ENCODE results near the gene RMRP.
"Not testable (repeated sequence)": the region's sequence is repeated elsewhere in the genome, so short reads cannot be mapped to it uniquely, and the experiment has no call there.

The RMRP gene

GRCh38 chr9:35664531-35665470 is 7.0 kb upstream of the RMRP start, which contains the start of gene ARHGEF39:
ARHGEF39 (minus strand) TSS chr9:35665195; CDS start chr9:35665169, 26 bp downstream.
- peak; percentile 65 for DNase-seq

DNA sequence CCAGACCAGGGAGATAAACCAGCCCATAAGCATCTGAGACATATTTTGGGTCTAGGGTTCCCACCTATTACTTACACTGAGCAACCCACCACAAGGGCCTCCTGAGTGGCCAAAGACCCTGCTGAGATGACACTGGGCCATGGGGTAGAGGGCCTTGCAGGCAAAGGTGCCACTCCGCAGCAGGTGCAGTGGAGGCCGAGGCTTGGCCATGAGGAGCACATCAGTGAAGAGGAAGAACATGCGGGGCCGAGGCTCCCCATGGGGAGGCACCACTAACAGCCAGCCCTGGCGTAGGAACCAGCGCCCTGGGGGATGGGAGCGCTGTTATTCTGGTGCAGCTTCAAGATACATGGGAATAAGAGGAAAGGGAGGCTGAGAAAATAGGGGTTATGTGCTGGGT is 4.6 kb upstream of the RMRP start:
- no peak for DNase-seq

DNA sequence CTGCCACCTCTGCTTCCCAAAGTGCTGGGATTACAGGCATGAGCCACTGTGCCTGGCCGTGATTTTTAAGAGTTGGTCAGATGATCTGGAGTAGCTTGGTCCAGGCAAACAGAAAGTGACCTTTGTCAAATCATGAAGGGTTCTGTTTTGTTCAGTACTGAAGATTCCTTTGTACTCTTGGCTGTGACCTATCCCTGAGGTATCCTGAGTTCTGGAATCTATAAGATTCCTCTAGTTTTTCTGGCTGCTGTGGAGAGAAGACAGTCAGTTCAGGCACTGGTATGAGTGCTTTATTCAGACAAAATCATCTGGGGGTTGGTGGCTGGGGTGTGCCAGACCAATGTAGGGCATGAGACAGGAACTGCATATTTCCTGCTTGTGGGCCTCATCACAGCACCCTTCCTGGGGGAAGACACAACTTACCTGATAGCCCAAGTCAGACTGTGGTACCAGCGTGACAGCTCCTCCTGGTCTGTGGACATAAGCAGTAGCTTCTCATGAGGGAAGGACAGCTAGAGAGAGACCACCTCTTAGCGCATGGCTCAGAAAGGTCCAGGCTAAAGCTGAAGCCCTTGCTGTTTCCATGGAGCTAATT is 4.0 kb upstream of the RMRP start:
- DNase-seq, result no peak

DNA sequence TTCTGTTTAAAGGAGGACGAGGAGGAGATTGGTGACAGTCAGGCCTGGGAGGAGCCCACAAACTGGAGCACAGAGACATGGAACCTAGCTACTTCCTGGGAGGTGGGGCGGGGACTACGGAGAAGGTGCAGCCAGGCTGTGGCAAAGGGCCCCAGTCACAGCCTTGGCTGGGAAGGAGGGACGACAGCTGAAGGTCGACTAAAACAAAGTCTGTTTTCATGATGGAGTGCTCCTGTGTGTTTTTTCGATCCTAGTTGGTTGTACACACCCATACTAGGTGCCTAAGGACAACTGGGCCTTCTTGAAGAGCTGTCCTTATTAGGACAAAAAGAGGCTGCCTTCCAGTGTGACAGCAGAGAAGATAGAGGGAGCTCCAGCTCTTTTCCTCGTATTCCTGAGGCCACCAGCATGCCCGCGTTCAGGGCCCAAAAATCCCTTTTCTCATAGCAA is 3.2 kb upstream of the RMRP start:
- no peak for DNase-seq

DNA sequence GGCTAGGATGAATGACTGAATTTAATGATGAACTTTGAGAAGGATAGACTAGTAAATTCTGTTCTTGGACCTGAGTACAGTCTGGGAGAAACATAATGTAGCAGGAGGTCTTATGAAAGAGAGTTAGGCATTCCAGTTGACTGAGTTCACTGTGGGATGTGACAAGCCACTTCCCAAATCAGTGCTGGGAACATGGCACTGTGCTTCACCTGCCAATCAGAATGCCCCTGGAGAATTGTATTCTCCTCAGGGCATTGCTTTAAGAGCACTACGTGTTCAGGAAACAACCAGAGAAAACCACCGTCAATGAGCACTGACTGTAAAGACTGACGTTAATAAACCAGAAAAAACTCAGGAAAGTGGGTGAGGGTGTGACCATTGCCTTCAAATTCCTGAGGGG is 1.5 kb upstream of the RMRP start:
- DNase-seq, result no peak

GRCh38 chr9:35658968-35659220 is 1.1 kb upstream of the RMRP start:
- DNase-seq, result no peak

GRCh38 chr9:35658137-35658967 is 533 bp upstream of the RMRP start, which contains the start of gene CCDC107:
CCDC107 (plus strand) TSS chr9:35658292; CDS start chr9:35658380, 88 bp downstream.
- peak; percentile 73 for DNase-seq

GRCh38 chr9:35656831-35657545 is 831 bp downstream of the RMRP start:
- no peak for DNase-seq

GRCh38 chr9:35656348-35656747 is 1.5 kb downstream of the RMRP start:
- DNase-seq, result no peak

- no peak for DNase-seq
Observed at GRCh38 chr9:35653611-35654010, 4.2 kb downstream of the RMRP start.

GRCh38 chr9:35652829-35653209 is 5.0 kb downstream of the RMRP start:
- no peak for DNase-seq

- no peak for DNase-seq
Observed at GRCh38 chr9:35651956-35652828, 5.6 kb downstream of the RMRP start.

DNA sequence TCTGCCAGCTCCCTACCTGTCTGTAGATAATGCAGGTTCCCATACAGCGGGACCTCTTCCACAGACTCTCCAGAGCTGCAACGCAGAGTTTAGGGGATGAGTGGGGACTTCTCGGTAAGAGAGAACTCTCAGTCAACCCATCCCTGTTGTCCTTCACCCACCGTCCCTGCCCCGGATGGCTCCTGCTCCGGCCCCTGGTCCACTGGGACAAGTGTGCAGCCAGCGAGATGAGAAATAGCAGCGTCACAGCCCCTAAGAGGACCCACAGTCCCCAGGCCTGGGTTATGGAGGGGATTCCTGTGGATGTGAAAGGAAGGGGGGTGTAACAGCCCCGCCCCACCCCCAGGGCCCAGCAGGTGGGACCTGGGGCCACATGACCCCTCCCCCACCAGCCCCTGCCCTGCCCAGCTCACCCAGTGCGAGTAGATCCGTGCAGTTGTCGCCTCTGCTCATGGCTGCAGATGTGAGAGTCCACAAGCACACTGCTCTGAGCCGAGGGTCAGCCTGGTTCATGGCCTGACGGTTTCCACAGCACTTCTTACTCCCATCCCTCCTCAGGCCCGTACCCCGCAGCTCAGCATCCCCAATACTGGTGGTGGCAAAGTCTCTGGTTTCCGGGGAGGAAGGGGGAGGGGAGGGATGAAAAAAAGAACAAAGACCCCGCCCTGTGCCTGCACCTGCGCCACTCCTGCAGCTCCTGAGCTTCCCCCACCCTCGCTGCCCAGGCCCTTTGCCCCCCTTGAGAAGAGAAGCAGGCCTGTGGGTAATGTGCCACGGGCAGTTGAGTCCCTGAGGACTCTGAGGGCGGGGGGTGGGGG is 7.3 kb downstream of the RMRP start, which contains the start of gene SIT1:
SIT1 (minus strand) TSS at position 591 of the 818 bp plus-strand sequence; CDS start at position 513, 78 bp downstream.
- DNase-seq, result no peak

DNA sequence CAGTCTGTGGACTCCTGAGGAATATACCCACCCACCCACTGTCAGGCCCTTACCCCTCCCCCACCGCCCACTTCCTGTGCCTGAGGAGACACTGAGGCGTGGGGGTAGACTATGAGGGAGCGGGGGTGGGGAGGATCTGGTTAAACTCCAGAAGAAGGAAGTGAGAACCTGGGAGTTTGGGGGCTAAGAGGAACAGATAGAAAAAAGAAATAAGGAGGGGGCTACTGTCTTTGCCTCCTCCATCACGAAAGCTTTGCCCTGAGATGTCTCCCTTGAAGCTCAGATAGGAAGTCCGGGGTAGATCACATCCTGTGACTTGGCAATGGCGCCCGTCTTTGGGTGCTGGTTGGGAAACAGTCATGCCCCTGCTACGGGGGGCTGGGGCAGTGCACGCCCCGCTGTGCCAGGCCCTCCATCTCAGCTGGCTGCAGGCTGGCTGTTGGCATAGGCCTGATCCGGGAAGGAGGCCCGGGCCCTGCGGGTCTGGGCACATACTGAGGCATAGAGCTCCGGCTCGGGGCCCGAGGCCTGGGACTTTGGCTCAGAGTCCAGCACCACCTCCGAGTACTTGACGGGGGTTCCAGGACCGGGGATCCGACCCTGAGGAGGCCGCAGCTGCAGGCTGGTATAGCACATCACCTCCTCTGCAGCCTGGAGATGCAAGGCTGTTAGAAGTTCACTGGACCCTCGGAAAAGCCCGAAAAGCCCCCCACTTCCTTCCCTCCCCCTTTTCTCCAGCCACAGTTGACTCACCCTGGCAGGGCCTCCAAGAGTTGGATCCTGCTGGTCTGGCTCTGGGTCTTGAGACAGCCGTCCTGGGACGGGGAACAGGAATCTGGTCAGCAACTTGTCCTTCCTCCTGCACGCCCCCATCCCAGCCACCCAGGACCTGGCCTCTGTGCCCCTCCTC is 8.1 kb downstream of the RMRP start:
- DNase-seq, result peak; percentile 36

DNA sequence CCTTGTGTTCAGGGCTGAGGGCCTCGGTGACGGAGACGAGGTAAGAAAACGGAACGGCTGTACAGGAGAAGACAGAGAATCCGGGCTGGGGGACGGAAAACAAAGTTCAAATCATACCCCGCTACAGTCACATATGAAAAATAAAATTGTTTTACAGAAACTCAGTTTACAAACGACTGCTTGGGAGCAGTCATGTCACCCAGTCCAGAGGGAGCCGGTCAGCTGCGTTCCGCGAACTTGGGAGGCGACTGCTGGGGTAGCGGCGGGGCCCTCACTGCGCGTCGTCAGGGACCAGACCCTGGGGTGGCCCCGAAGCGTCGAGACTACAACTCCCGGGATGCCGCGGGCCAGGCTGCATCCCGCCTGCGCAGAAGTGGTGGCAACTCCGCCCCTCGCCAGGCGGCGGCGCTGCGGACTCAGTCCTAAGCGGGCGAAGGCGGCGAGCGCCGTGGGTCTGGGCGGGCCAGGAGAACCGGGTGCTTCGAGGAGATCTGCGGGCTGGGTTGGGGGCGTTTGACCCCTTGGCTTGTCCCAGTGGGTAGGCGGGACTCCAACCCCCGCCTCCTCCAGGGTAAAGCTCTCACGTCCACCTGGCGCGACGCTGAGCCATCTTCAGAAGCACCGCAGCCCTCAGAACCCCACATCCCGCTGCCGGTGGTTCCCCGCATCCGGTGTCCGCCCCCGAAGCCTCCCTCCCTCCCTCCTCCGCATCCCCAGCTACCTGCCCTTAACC is 11.1 kb downstream of the RMRP start:
- peak; percentile 86 for DNase-seq

GRCh38 chr9:35646153-35646532 is 11.7 kb downstream of the RMRP start:
- DNase-seq, result no peak

- DNase-seq, result not testable (repeated sequence)
Observed at GRCh38 chr9:35645736-35646135, 12.1 kb downstream of the RMRP start.

DNA sequence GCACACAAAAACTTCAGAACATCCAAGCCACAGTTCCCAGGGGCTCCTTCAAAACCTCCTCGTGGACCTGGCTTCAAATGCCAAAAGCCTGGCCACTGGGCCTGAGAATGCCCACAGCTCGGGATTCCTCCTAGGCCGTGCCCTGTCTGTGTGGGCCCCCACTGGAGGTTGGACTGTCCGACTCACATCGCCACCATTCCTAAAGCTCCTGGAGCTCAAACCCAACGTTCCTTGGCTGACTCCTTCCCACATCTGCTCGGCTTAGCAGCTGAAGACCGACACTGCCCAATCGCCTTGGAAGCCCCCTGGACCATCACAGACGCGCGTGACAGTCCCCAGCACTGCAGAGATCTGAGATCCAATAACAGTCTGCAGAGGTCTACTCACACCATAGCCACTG is 14.8 kb downstream of the RMRP start:
- no peak for DNase-seq

GRCh38 chr9:35641478-35641877 is 16.3 kb downstream of the RMRP start:
- not testable (repeated sequence) for DNase-seq

All from stimulated activated naive CD4-positive, alpha-beta T cell treated with Interleukin-2 at 50 U/mL for 16 hours (primary cell).